SKM-1 treated with dmso at 0.1 percent for 144 hours (cell line): ENCODE data around the gene ABCB9.
"Not testable (repeated sequence)": the region's sequence is repeated elsewhere in the genome, so short reads cannot be mapped to it uniquely, and the experiment has no call there.

ENCODE experiments used
- DNase-seq: peaks from one replicate; lab custom pipeline; 2025; ENCODE audit not compliant: unreplicated experiment; lab: John Stamatoyannopoulos, UW

The ABCB9 gene

GRCh38 chr12:122896662-122897061, 69.6 kb downstream of the ABCB9 start:
- DNase-seq, result no peak

- DNase-seq, result no peak
These were observed 70.3 kb downstream of the ABCB9 start, which contains the start of gene VPS37B for GRCh38 chr12:122895704-122896636. VPS37B (minus strand) TSS chr12:122896124; CDS start chr12:122896062, 62 bp downstream.

GRCh38 chr12:122895320-122895703, 71.0 kb downstream of the ABCB9 start:
- DNase-seq, result no peak

- no peak for DNase-seq
These were observed 71.8 kb downstream of the ABCB9 start for GRCh38 chr12:122894193-122895121.

GRCh38 chr12:122893208-122894153, 72.8 kb downstream of the ABCB9 start:
- no peak for DNase-seq

- DNase-seq, result not testable (repeated sequence)
These were observed 73.5 kb downstream of the ABCB9 start for GRCh38 chr12:122892724-122893123.

GRCh38 chr12:122891661-122892525, 74.4 kb downstream of the ABCB9 start:
- no peak for DNase-seq

- no peak for DNase-seq
These were observed 76.3 kb downstream of the ABCB9 start for GRCh38 chr12:122889761-122890520.

- DNase-seq, result peak; percentile 60
These were observed 78.0 kb downstream of the ABCB9 start for GRCh38 chr12:122888232-122888752.

- DNase-seq, result no peak
These were observed 78.4 kb downstream of the ABCB9 start for GRCh38 chr12:122887819-122888212.

GRCh38 chr12:122886851-122887818, 79.1 kb downstream of the ABCB9 start:
- no peak for DNase-seq

GRCh38 chr12:122886161-122886560, 80.1 kb downstream of the ABCB9 start:
- no peak for DNase-seq

GRCh38 chr12:122884860-122885259, 81.4 kb downstream of the ABCB9 start:
- no peak for DNase-seq

- DNase-seq, result no peak
These were observed 82.0 kb downstream of the ABCB9 start for GRCh38 chr12:122884091-122884826.

GRCh38 chr12:122882908-122883558, 83.2 kb downstream of the ABCB9 start:
- no peak for DNase-seq

GRCh38 chr12:122880668-122881067, 85.6 kb downstream of the ABCB9 start:
- no peak for DNase-seq
